A549 (cell line): ENCODE measurements around the gene CLDN2. TPM values are rescaled to one million over a fixed set of nuclear protein-coding genes. Genes with fewer than 3 reads are reported as not detected.

Source experiments
- ATAC-seq, 2 experiments: fragments of 200-7000 bp in 1 of 2; fragments of >200 bp in 1 of 2; cut with Nextera tagmentation in 1 of 2; cut with Tn5 transposase in 1 of 2; 3 replicates each; pipeline versions ENCODE4 v1.8.0 to v1.9.1; 2018 to 2020; ENCODE audit warnings: mild to moderate bottlenecking in 1 of 2, moderate library complexity in 1 of 2
- CTCF ChIA-PET: fragments of 300-600 bp; sonication (Branson Sonifier 250); formaldehyde crosslinking; extraction: SDS; loops from one replicate; lab custom pipeline; 2021; ENCODE audit warnings: antibody characterized with exemption, inconsistent platforms; lab: Yijun Ruan, JAX
- POLR2A ChIA-PET: fragments of 350-600 bp; formaldehyde crosslinking; extraction: SDS; loops from one replicate; lab custom pipeline; 2021; ENCODE audit warnings: antibody characterized with exemption, inconsistent platforms; lab: Yijun Ruan, JAX
- DNase-seq, 2 experiments: peaks; one replicate each; pipeline versions ENCODE4 v3.0.0 to v3.0.0-alpha.2; 2011 to 2016; ENCODE audit warnings: low read depth in 1 of 2, low spot score in 1 of 2
- FAIRE-seq: peaks from 2 replicates; lab custom pipeline; 2011; peaks lifted over from hg19 to GRCh38; lab: Jason Lieb, UNC
- H3K27ac ChIP-seq, 2 experiments: fragments of >200 bp; sonication (Bioruptor Twin); formaldehyde crosslinking; 3 replicates each; pipeline ENCODE4 v1.5.1; 2016 to 2017
- H3K4me1 ChIP-seq: fragments of >200 bp; sonication (Bioruptor Twin); formaldehyde crosslinking; 3 replicates; pipeline ENCODE4 v1.6.1; 2016
- H3K4me2 ChIP-seq: fragments of >200 bp; sonication (Bioruptor Twin); formaldehyde crosslinking; 3 replicates; pipeline ENCODE4 v1.6.1; 2016
- H3K4me3 ChIP-seq: fragments of >200 bp; sonication (Bioruptor Twin); formaldehyde crosslinking; 3 replicates; pipeline ENCODE4 v1.5.1; 2016
- H3K9me3 ChIP-seq: fragments of >200 bp; sonication (Bioruptor Twin); formaldehyde crosslinking; 3 replicates; pipeline ENCODE4 v1.6.1; 2016
- ATOH8 ChIP-seq: fragments of 250-450 bp; sonication (Bioruptor Pico); IDR thresholded peaks from 2 replicates; pipeline ENCODE4 v1.5.0; 2020; ENCODE audit warnings: low read depth, mild to moderate bottlenecking, moderate library complexity
- CBX2 ChIP-seq: fragments of 200-600 bp; sonication (generic); IDR thresholded peaks from 2 replicates; pipeline ENCODE4 v1.6.1; 2016; ENCODE audit warnings: low read depth, mild to moderate bottlenecking, borderline replicate concordance
- CBX8 ChIP-seq: fragments of 200-600 bp; sonication (generic); IDR thresholded peaks from 2 replicates; pipeline ENCODE4 v1.6.1; 2016
- CHD2 ChIP-seq: fragments of 150-350 bp; IDR thresholded peaks from 2 replicates; pipeline ENCODE4 v1.6.1; 2014; ENCODE audit warnings: low read length; ENCODE audit not compliant: partially characterized antibody
- CHD4 ChIP-seq: fragments of 200-600 bp; sonication (generic); IDR thresholded peaks from 2 replicates; pipeline ENCODE4 v1.6.1; 2016; ENCODE audit warnings: antibody characterized with exemption, mild to moderate bottlenecking, borderline replicate concordance
- CTCF ChIP-seq: fragments of >200 bp; sonication (Bioruptor Twin); formaldehyde crosslinking; IDR thresholded peaks from 3 replicates; pipeline ENCODE4 v1.5.1; 2016
- EHF ChIP-seq: fragments of 250-450 bp; sonication (Bioruptor Pico); IDR thresholded peaks from 2 replicates; pipeline ENCODE4 v1.5.0; 2020; ENCODE audit warnings: mild to moderate bottlenecking
- EP300 ChIP-seq, 2 experiments: fragments of >200 bp; sonication (Bioruptor Twin); formaldehyde crosslinking; IDR thresholded peaks; 2 replicates in 1 of 2; 3 replicates in 1 of 2; pipeline ENCODE4 v1.6.1; 2016 to 2017
- ESRRA ChIP-seq: fragments of 150-350 bp; IDR thresholded peaks from 2 replicates; pipeline ENCODE4 v1.6.1; 2014; ENCODE audit warnings: mild to moderate bottlenecking, low read length, borderline replicate concordance
- FOSB ChIP-seq: fragments of 250-450 bp; sonication (Bioruptor Pico); IDR thresholded peaks from 2 replicates; pipeline ENCODE4 v1.5.0; 2020; ENCODE audit warnings: mild to moderate bottlenecking, moderate library complexity
- FOXS1 ChIP-seq: fragments of 250-450 bp; sonication (Bioruptor Pico); IDR thresholded peaks from 2 replicates; pipeline ENCODE4 v1.5.0; 2020; ENCODE audit warnings: mild to moderate bottlenecking, moderate library complexity
- HES2 ChIP-seq: fragments of >200 bp; sonication (Bioruptor Twin); formaldehyde crosslinking; IDR thresholded peaks from 2 replicates; pipeline ENCODE4 v1.6.1; 2016
- HMGXB4 ChIP-seq: fragments of 250-450 bp; sonication (Bioruptor Pico); IDR thresholded peaks from 2 replicates; pipeline ENCODE4 v1.5.0; 2021; ENCODE audit warnings: mild to moderate bottlenecking, moderate library complexity, borderline replicate concordance
- KDM5A ChIP-seq: fragments of 200-600 bp; sonication (generic); IDR thresholded peaks from 2 replicates; pipeline ENCODE4 v1.6.1; 2016; ENCODE audit warnings: antibody characterized with exemption, mild to moderate bottlenecking
- MAFK ChIP-seq: fragments of 450-650 bp; IDR thresholded peaks from 2 replicates; pipeline ENCODE4 v1.6.1; 2014; ENCODE audit not compliant: partially characterized antibody
- NR3C1 ChIP-seq: fragments of >200 bp; sonication (Bioruptor Twin); formaldehyde crosslinking; IDR thresholded peaks from 3 replicates; pipeline ENCODE4 v1.6.1; 2017
- POLR2A ChIP-seq: IDR thresholded peaks from 2 replicates; pipeline ENCODE4 v1.6.1; 2012; ENCODE audit warnings: mild to moderate bottlenecking, low read length
- POLR2AphosphoS2 ChIP-seq: conservative IDR thresholded peaks from 2 replicates; pipeline ENCODE4 v1.6.1; 2012; ENCODE audit warnings: low read length, improper control_type of control experiment, inconsistent platforms
- RAD21 ChIP-seq, 2 experiments: fragments of >200 bp in 1 of 2; sonication (Bioruptor Twin) in 1 of 2; formaldehyde crosslinking in 1 of 2; IDR thresholded peaks in 1 of 2; conservative IDR thresholded peaks in 1 of 2; 2 replicates in 1 of 2; 3 replicates in 1 of 2; pipeline ENCODE4 v1.6.1; 2012 to 2018; ENCODE audit warnings: inconsistent platforms in 1 of 2
- RARB ChIP-seq: fragments of 250-450 bp; sonication (Bioruptor Pico); IDR thresholded peaks from 2 replicates; pipeline ENCODE4 v1.8.0; 2021; ENCODE audit warnings: mild to moderate bottlenecking, moderate library complexity
- SMC3 ChIP-seq: fragments of >200 bp; sonication (Bioruptor Twin); formaldehyde crosslinking; IDR thresholded peaks from 3 replicates; pipeline ENCODE4 v1.6.1; 2018; ENCODE audit warnings: inconsistent platforms
- ZC3H11A ChIP-seq: fragments of 450-650 bp; IDR thresholded peaks from 2 replicates; pipeline ENCODE4 v1.6.1; 2014; ENCODE audit warnings: antibody characterized with exemption, mild to moderate bottlenecking
- ZNF302 ChIP-seq: fragments of 250-450 bp; sonication (Bioruptor Pico); IDR thresholded peaks from 2 replicates; pipeline ENCODE4 v1.9.0; 2021; ENCODE audit warnings: inconsistent platforms, mild to moderate bottlenecking, moderate library complexity
- WGBS: methylation state at CpG from one replicate; pipeline ENCODE4 v1.1.6; 2017; ENCODE audit errors: missing lambda C conversion rate; 5-methylcytosine and 5-hydroxymethylcytosine counted together
- polyA plus RNA-seq, 4 experiments: library from polyadenylated mRNA; depleted of rRNA in 3 of 4; stranded (reverse); fragments of >200 nt; fragmentation: RNase III in 1 of 4; extraction: RNeasy Plus Mini Kit Qiagen cat#74134 plus additional on column Dnase treatment in 1 of 4; gene quantifications; 2 replicates in 3 of 4; 3 replicates in 1 of 4; pipeline ENCODE4 v1.2.3, GENCODE V29; 2011 to 2017

CLDN2 gene
- polyA plus RNA-seq, 2 of the 4 experiments (the other 2 are of a cell fraction), result 28.1 to 28.6 TPM

GRCh38 chrX:106959901-106960300, 39.7 kb downstream of the CLDN2 start:
- CTCF ChIA-PET, result interaction anchor here (0.6 to 8.1 kb wide), 20 partner anchors 9 to 86 kb away, joined by 3 to 94 read pairs (median 4); partner anchors contain the start of genes MORC4 and RIPPLY1
- POLR2A ChIA-PET, result interaction anchor here (0.6 to 1.1 kb wide), 5 partner anchors 14 to 65 kb away, joined by 3 to 8 read pairs (median 5); no protein-coding TSS in a partner anchor
- WGBS, result 48% methylated on average over 2 of the region's 2 CpGs
- Histone ChIP-seq H3K4me2 (0 out of 3 replicates have a peak overlapping the region, but pooled peaks have one; percentile 3), H3K4me1 (peaks cover 57% of the 10 kb centered on the region)
- DNase-seq (peak; percentile 39 to 62), FAIRE-seq (peak; percentile 96)
- TF ChIP-seq CTCF (peak; percentile 57), POLR2AphosphoS2 (no peak), FOSB (CRISPR knock-in tag) (no peak), CBX8 (no peak), MAFK (peak; percentile 17), NR3C1 (no peak), EHF (no peak), RARB (CRISPR knock-in tag) (no peak), HMGXB4 (CRISPR knock-in tag) (no peak), SMC3 (peak; percentile 75), POLR2A (no peak), HES2 (no peak), ESRRA (no peak), CBX2 (no peak), CHD2 (no peak), CHD4 (no peak), RAD21 (conservative IDR thresholded peaks at IDR 0.05 in 1 of 2, IDR thresholded peaks at IDR 0.05 in 1 of 2) (peak; percentile 75 to 77), ATOH8 (CRISPR knock-in tag) (no peak)
- TF ChIP-seq, all 56 proteins: peak for 4
- H3K27ac ChIP-seq, result peak overlapping the region; percentile 61 to 82
- no peaks in the 10 kb centered on the region for H3K9me3 ChIP-seq
- no peak overlapping the region for H3K4me3 ChIP-seq
- peak; percentile 91 to 92 for ATAC-seq

GRCh38 chrX:106963111-106963510, 42.9 kb downstream of the CLDN2 start:
- ATAC-seq (no peak), FAIRE-seq (peak; percentile 39)
- H3K4me3 ChIP-seq, result no peak overlapping the region

More at GRCh38 chrX:106963111-106963510, 42.9 kb downstream of the CLDN2 start:
- Histone ChIP-seq H3K4me1 (peaks cover 40% of the 10 kb centered on the region), H3K27ac (peak overlapping the region; percentile 32 to 39; a peak in 4 of 6 replicates), H3K9me3 (no peaks in the 10 kb centered on the region), H3K4me2 (no peak overlapping the region; the same call in 2 of the 3 replicates)
- TF ChIP-seq KDM5A, result no peak
- TF ChIP-seq CBX8, result no peak
- no peak for TF ChIP-seq ESRRA
- TF ChIP-seq FOXS1 (CRISPR knock-in tag), result no peak
- TF ChIP-seq ZNF302 (CRISPR knock-in tag), result no peak
- TF ChIP-seq NR3C1, result no peak
- no peak for TF ChIP-seq ZC3H11A
- no peak for TF ChIP-seq EP300 (IDR thresholded peaks at IDR 0.05)
- ChIA-PET POLR2A (no interaction called here), CTCF (interaction anchor here (1.1 to 8.1 kb wide), 4 partner anchors 26 to 79 kb away, joined by 3 to 94 read pairs (median 8); partner anchors contain the start of gene RIPPLY1)
- DNase-seq, result no peak
